ENCODE measurements around the gene VARS2.
A peak's percentile ranks its signal among the peaks of the same experiment; 100 is the strongest.

Gene VARS2

GRCh38 chr6:30931969-30932645 is 18.1 kb downstream of the VARS2 start, which contains the start of gene SFTA2:
TSS of gene SFTA2 (minus strand) at chr6:30932170. CDS start at chr6:30932096, 74 bp downstream.
- DNase-seq = no peak

GRCh38 chr6:30932665-30933365 is 18.8 kb downstream of the VARS2 start:
- DNase-seq = no peak

- DNase-seq = no peak
Observed at GRCh38 chr6:30935018-30935417, 21.0 kb downstream of the VARS2 start.

- no peak for DNase-seq
Observed at GRCh38 chr6:30937265-30937664, 23.2 kb downstream of the VARS2 start.

GRCh38 chr6:30938730-30939129 is 24.7 kb downstream of the VARS2 start:
- DNase-seq = no peak

GRCh38 chr6:30939473-30939872 is 25.4 kb downstream of the VARS2 start:
- DNase-seq = no peak

- no peak for DNase-seq
Observed at GRCh38 chr6:30940361-30940986, 26.4 kb downstream of the VARS2 start, which contains the start of gene MUCL3. TSS of gene MUCL3 (plus strand) at chr6:30940973. CDS start at chr6:30941000, 27 bp downstream.

GRCh38 chr6:30942338-30943060 is 28.5 kb downstream of the VARS2 start:
- DNase-seq = no peak

GRCh38 chr6:30944051-30944450 is 30.0 kb downstream of the VARS2 start:
- DNase-seq = no peak

- no peak for DNase-seq
Observed at GRCh38 chr6:30945281-30945680, 31.2 kb downstream of the VARS2 start.

GRCh38 chr6:30947231-30947630 is 33.2 kb downstream of the VARS2 start:
- DNase-seq = no peak

- DNase-seq = no peak
Observed at GRCh38 chr6:30948811-30949210, 34.8 kb downstream of the VARS2 start.

GRCh38 chr6:30951907-30952469 is 38.0 kb downstream of the VARS2 start:
- DNase-seq = no peak

GRCh38 chr6:30954631-30955366 is 40.8 kb downstream of the VARS2 start:
- no peak for DNase-seq

- peak; percentile 58 for DNase-seq
Observed at GRCh38 chr6:30955367-30956042, 41.5 kb downstream of the VARS2 start.

- DNase-seq = no peak
Observed at GRCh38 chr6:30957716-30958115, 43.7 kb downstream of the VARS2 start.

GRCh38 chr6:30960907-30961673 is 47.1 kb downstream of the VARS2 start:
- no peak for DNase-seq

- DNase-seq = no peak
Observed at GRCh38 chr6:30962716-30963115, 48.7 kb downstream of the VARS2 start.

GRCh38 chr6:30963641-30964040 is 49.6 kb downstream of the VARS2 start:
- DNase-seq = no peak

- no peak for DNase-seq
Observed at GRCh38 chr6:30964075-30964474, 50.0 kb downstream of the VARS2 start.

GRCh38 chr6:30965140-30965601 is 51.1 kb downstream of the VARS2 start:
- DNase-seq = no peak

Data from activated CD4-positive, alpha-beta T cell treated with anti-CD3 and anti-CD28 coated beads, Interleukin-2, amount 50 U/mL, for 1 hour (primary cell).